COLO668 (cell line): ENCODE data around the gene DLGAP4.

Experiments used
- DNase-seq: peaks from one replicate; lab custom pipeline; 2025; ENCODE audit not compliant: unreplicated experiment; lab: John Stamatoyannopoulos, UW

The DLGAP4 gene

DNA sequence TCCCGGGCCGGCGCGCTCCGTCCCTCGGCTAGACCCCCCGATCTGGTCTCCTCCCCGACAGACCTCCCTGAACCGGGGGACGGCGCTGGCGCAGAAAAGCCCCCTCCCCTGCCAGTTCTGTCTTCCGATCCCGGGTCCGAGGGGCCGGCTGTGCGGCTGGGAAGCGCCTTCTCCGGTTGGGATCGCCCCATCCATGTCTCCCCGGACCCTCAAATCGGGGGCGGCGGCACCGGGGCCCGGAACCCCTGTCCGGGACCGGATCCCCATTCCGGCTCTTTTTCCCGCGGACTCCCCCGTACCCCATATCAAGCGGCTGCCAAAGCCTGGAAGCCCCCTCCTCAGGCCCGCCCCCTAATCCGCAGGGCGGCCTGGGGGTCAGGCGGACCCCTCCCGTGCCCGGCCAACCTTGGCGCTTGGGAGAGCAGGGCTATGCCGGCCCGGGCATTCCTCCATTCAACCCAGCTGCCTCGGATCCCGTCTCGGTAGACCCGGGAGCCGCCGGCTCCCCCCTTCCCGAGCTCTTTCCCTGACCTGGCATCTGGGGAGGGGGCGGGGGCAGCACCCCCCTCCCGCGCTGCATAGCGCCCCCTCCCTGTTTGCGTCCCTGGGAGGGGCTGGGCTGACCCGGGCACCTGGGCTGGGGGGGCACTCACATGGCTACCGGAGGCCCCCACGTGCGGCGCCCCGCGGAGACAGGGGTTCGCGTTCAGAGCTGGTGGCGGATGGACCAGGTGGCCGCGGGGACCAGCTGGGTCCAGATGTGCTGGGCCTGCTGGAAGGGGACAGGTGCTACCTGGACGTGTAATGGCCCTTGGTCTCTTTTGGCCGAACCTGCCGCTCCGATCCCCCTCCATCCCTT is 643 bp downstream of the DLGAP4 start:
- DNase-seq: no peak

DNA sequence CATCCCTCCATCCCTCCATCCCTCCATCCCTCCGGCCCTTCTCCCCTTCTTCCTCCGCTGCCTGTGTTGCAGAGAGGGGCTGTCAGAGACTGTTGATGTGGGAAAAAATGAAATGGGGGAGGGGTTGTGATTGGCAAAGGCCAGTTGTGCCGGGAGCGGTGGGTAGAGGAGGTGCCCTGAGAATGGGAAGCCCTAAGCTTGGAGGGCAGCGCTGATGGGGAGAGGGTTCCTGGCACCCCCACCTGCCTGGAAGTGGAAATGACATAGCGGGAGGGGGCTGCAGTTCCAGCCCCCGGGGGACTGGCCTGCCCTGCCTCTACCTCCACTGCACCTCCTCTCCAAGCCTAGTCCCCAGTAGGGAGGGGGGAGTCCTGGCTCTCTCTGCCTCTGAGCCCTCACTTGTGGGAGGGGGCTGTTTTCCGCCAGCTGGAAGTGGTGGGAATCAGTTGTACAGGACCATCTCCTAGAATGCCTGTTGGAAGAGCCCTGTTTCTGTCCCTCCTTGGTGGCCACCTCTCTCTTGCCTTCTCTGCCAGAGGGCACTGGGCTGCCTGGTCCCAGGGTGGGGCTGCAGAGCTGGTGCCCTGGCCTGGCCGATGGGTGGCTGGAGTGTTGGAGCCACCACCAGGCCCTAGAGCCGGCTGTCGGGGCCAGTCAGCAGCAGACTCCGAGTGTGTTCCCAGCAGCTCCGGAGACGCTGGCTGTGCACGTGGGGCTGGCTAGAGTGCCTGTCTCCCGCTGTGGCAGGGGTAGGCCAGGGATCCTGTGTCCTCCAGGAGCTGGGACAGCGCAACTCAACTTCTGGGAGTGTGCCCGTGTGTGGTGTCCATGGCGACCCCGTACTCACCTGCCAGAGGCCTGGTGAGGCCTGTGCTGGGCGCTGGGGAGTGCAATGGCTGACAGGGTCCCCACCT is 1.5 kb downstream of the DLGAP4 start:
- DNase-seq: no peak

DNA sequence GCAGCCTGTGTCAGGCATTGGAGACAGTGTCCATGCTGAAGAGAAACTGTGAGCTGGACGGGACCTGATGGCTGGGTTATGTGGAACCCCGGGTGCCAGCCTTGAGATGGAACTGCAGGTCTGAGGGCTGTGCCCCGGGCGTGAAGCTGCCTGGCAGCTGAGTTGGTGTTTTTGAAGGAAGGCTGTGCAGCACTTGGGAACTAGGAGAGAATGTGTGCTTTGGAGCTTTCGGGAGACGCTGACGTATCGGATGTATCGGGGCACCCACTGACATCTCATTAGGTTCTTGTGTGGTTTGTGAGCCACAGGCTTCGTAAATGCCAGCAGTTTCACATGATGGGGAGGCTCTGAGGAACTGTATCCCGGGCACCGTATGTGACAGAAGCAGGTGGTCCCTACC is 2.2 kb downstream of the DLGAP4 start:
- DNase-seq: no peak

DNA sequence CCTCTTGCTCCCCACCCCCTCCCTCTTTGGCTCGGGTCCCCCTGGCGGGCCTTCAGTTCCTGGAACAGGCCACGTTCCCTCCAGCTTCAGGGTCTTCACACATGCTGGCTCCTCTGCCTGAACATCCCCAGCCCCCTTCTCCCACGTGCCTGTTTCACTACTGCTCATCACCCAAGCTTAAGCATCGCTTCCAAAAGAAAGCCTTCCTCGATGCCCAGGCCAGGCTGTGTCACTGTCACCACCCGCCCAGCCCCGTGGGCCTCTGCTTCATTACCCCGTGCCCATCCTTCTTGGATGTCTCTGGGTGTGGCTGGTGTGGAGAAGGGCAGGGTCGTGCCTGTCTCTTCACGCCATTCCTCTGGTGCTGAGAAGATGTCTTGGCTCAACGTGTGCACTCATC is 2.8 kb downstream of the DLGAP4 start:
- DNase-seq: no peak

DNA sequence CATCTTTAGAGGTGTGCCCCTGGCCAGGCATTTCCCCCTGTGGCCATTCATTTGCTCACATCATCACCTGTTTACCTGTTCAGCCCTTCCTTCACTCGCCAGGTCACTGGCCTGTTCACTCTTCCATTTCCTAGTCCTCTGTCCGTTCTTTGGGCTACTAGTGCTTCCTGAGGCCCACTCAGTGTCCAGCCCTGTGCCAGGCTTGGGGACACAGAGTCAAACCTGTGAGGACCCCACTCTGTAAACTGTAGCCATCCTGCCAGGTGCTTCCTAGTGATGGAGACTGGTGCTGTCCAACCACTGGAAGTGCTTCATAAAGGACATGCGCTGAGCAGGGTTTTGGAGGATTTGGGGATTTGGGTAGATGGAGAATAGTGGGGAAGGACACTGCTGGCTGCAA is 3.5 kb downstream of the DLGAP4 start:
- DNase-seq: no peak

DNA sequence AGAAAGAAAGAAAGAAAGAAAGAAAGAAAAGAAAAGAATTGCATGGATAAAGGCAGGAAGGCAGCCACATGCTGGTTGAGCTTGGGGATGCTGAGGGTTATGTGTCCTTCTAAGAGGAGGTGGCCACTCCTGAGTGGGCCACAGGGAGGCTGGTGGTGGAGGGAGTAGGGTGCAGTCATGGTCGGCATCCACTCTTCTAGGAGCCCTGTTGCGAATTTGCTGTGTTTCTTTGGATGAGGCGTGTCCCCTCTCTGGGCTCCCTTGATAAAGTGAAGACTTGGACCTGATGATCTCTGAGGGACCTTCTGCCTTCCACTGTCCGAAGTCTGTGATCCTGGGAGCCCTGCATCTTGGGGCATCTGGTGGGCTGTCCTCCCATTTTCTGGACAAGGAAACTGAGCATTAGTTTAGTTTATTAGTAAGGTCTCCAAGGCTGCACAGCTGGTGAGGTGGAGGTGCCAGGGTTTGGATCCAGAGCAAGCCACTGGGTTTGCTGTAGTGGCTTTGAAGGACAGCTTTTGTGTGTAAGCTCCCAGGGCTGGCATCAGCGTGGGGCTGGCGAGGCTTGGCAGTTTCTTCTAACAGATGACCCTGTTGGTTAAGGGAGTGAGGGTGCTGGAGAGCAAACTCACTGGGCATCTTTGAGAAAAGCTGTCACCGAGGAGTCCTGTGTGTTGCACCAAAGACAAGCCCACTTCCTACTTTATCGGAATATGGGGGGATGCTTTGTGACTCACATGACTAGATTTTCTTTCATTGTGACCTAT is 4.3 kb downstream of the DLGAP4 start:
- no peak for DNase-seq

DNA sequence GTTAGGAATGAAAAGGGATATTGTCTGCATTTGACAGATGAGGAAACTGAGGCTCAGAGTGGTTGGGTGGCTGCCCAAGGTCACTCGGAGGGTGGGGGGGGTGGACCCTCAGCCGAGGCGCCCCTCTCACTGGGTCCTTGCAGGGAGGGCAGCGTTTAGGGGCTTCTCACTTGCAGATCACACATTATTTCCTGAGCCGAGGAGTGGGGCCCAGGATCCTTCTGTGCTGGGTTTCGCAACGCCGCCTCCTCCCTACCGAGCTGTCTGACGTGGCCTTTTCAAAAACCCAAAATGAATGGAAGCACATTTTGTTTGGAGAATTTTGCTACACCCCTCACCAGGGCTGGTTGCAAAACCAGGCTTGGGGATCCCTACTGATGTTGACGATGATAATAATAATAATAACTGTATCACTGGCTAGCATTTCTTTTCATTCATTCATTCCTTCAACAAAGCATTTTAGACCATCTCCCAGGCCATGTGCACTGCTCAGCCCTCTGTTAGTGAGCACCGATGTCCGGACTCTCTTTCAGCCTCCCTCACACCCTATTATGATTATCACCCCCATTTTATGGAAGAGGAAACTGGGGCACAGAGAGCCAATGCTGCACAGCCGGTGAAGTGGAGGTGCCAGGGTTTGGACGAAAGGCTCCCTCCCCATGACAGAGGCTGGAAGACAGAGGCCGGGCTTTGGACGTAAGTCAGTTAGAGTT is 5.2 kb downstream of the DLGAP4 start:
- DNase-seq: no peak

DNA sequence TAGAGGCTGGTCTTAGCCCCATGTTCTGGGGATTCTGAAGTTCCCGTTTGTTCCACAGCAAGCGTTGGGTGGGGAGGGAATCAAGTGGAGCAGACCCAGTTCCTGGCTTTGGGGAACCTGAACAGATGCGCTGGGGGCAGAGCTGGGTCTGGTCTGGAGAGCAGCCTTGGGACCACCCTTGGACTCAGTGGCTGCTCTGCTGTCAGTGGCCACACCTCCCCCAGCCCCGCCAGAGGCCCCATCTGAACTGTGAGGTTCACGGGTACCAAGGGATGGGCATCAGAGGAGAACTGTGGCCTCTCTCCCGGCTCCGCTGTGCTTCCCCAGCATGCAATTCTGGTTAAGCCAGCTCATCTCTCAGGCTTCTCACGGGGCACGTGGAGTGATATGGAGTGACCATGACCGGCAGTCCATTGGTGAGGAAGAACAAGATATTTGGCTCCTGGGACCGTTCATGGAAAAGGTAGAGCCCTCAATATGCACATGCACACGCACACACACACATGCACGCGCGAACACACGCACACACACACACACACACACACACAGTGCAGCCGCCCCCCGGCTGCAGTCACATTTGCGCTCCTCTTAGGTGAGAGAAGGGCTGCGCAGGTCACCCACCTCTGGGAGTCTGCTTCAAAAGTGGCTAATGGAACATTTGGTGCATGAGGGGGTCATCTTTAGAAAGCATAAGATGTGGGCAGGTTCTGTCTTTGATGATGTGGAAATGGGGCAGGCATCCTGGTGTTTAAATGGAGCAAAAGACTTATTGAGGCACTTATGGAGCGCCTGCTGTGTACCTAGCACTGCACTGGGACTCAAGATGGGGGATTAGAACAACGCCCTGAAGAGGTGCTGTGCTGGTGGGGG is 6.0 kb downstream of the DLGAP4 start:
- no peak for DNase-seq

DNA sequence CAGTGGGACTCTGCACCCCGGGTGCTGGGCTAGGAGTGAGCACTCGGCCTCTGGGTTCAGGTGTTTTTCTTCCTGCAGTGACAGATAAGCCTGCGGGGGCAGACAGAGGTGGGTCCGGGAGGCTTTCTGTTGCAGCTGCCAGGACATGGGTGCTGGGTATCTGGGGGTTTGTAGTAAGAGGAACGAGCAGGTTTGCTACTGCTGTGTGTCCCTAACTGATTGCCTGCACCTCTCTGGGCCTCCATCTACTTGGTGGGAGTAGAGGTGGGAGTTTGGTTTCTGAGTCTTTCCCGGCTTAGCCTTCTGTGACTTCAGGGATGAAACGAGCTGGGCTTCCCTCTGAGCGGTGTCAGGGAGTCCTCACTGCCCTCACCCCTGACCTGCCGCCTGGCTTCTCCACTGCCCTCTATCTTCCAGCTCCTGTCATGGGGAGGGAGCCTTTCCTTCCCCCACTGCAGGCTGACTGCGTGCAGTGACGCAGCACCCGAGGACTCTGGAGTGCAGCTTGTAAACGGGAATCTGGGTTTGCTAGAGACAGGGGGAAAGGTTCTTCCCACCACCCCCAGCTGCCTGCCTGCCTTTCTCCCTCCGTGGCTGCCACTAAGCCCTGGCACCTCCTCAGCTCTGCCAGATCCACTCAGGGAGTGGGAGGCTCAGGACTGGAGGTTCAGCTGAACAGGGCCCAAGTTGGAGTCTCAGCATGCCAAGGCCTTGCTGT is 6.7 kb downstream of the DLGAP4 start:
- DNase-seq: no peak

DNA sequence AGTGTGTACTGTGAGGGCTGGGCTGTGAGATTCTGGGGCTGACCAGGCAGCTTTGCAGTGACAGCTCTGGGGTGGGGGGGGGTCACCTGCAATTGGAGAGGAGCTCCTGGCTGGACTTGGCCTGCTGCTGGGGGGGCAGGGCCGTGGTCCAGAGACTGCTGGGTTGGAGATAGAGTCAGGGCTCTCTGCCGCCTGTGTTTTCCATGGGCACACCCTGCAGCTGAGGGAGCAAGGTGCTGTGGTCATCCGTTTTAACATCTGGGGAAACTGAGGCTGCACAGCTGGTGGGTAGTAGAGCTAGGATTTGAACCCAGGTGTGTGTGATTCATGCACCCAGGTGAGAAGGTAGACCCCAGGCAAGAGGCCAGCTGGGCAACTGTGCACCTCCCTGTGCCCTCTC is 7.3 kb downstream of the DLGAP4 start:
- DNase-seq: no peak

DNA sequence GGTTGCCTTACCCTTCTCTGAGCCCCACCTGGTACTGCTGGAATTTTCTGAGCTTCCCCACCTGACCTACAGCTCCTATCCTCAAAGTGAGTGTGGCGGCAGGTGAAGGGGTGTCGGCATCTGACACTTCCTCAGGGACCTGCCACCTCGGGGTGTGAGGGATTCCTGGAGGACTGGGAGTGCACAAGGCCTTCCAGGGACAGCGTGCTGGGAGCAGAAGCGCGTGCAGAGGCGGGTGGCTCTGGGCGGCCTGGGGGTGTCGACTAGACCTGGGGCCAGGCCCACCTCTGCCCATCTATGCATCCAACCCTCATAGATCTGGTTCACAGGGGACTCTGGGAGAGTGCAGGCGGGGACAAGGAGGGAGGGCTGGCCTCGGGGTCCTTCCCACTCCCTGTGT is 7.8 kb downstream of the DLGAP4 start:
- no peak for DNase-seq

DNA sequence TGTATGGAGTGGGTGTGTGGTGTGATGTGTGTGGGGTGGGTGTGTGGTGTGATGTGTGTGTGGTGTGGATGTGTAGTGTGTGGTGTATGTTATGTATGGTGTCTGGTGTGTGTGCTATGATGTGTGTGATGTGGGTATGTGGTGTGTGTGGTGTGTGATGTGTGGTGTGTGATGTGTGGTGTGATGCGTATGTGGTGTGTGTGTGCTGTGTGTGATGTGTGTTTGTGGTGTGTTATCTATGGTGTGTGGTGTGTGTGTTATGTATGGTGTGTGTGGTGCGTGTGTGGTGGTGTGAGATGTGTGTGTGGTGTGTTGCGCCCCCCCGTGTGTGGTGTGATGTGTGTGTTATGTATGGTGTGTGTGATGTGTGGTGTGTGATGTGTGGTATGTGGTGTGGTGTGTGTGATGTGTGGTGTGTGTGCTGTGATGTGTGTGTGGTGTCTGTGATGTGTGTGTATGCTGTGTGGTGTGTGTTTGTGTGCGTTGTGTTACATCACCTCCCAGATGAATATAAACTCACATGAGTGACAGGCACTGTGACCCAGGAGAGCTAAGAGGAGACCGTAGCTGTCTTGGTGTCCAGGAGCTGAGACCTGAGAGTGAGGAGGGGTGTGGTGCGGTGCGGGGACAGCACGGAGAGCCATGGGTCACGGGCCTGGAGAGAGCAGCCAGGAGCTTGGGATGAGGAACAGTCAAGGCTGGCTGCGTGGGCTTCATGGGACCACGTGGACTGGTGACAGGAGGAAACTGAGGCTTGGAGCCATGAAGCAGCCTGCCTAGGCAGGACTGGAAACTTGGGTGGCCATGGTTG is 8.8 kb downstream of the DLGAP4 start:
- no peak for DNase-seq

DNA sequence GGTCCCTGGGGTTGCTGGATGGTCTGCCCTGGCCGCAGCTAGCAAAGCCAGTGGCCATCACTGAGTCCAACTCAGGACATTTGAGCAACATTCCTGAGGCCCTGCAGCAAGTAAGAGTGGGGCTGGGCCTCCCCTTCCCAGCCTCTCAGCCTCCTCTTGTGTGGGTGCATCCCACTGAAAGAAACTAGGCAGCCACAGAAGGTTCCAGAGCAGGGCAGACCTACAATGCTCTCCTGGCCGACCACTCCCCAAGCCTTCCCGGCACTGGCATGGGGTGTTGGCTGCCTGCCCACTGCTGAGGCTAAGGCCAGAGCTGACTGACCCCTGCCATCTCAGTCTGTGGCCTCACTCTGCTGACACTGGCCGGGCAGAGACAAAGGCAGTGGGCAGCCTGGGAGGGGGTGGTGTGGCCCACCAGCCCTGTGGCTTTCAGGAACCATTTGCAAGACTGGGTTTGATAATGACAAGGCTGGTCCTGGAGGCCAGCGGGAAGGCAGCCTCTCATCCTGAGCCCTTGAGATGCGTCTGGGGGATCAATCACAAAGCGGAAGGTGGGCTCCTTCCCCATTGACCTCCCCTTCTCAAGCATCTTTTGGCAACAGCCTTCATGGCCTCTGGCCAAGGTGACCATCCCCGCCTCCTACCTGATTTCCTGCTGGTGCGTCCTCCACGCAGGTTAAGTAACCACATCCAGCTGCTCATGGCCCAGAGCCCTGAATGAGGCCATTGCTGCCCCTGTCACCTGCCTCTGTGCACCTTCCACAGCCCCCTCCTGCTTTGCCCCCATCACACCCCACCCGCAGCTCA is 9.6 kb downstream of the DLGAP4 start:
- no peak for DNase-seq

DNA sequence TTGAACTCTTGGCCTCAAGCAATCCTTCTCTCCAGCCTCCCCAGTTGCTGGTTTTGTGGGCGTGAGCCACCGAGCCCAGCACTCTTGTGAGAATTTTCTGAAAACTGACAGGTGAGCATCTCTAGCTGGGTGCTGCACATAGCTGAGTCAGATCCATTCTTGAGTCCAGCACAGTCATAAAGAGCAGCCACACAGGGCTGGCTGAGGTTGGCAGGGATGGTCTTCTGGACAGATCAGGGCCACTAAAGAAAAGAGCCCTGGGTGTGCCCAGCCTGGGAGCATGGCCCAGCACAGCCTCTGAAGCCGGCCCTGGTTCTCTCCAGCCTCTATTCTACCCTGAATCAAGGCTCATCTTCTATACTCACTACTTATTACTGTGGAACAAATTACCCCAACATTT is 11.5 kb downstream of the DLGAP4 start:
- no peak for DNase-seq

DNA sequence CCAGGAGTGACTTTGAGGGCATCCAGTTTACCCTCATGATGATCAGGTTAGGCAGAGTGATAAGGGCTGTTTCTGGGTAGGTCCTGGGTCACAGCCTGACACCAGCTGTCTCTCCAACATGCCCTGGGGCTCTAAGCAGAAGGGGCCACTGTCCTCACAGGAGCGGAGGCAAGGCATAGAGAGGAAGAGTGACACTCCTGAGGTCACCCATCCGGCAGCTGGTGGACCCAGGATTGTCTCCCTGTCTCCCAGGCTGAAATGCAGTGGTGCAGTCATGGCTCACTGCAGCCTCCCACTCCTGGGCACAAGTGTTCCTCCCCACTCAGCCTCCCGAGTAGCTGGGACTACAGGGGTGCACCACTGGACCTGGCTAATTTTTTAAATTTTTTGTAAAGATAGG is 12.0 kb downstream of the DLGAP4 start:
- peak; percentile 20 for DNase-seq

DNA sequence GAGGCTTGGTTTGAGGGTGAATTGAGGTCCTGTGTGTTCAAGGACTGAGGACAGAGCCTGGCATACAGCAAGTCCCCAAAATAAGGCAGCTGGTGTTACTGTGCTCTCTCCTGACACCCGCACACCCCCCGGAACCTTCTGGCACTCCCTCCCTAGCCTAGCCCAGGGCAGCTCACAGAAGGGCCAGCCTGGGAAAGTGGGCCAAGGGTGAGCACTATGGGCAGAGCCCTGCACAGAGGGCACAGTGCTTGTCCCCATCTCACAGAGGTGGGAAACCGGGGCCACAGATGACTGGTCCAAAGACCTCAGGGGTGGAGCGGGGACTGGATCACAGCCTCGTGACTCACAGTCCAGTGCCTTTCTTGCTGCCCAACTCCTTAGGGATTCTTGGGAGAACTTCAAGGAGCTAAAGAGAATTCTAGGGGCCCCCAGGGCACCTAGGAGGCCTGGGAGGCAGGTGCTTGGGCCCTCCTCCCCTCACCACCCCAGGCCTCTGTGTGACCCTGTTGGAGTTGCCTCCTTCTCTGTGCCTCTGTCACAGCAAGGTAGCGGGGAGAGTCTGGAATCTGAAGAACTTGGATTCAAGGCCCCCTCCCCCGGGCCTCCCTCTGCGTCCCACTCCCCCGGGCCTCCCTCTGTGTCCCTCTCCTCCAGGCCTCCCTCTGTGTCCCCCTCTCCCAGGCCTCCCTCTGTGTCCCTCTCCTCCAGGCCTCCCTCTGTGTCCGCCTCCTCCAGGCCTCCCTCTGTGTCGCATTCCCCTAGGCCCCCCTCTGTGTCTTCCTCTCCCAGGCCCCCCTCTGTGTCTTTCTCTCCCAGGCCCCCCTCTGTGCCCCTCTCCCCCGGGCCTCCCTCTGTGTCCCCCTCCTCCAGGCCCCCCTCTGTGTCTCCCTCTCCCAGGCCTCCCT is 13.5 kb downstream of the DLGAP4 start:
- no peak for DNase-seq
